NCI-H526 treated with DMSO at 0.1 percent for 48 hours (cell line): ENCODE measurements around the gene STRIP1.
"Not testable (repeated sequence)": the region's sequence is repeated elsewhere in the genome, so short reads cannot be mapped to it uniquely, and the experiment has no call there.

Source experiments
- DNase-seq: peaks from one replicate; lab custom pipeline; 2025; lab: John Stamatoyannopoulos, UW

Gene STRIP1

DNA sequence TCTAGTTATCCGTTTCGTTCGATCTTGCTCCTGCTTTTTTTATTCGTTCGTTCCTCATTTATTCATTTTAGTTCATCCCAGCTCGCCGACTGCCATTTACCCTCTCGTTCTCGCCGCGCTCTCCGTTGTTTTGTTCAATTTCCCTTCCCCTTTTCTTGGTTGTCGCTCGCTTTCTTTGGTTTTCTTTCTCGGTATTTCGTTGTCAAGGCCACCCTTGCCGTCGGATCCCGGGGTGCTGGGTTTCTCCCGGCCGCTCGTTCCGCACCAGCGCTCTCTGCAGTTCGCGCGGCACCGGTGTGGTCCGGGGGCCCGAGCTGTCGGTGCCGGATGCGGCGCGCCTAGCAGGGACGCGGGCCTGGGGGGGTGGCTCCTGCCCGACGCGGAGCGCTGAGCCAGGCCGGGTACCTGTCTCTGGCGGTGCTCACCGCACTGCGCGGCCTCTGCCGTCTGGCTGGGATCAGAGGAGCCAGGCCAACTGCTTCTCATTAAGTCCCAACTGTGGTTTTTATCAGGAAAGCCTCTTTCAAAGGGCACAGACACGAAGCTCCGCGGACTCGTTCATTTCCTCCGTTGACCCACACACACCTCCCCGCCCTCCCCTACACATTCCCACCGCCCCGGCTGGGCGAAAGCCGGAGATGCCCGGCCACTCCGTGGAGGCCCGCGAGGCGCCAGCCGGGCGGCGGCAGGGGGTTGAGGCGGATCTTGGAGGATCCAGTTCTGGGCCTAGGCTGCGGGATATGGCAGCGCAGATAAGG, 34.4 kb downstream of the STRIP1 start:
- DNase-seq: no peak

DNA sequence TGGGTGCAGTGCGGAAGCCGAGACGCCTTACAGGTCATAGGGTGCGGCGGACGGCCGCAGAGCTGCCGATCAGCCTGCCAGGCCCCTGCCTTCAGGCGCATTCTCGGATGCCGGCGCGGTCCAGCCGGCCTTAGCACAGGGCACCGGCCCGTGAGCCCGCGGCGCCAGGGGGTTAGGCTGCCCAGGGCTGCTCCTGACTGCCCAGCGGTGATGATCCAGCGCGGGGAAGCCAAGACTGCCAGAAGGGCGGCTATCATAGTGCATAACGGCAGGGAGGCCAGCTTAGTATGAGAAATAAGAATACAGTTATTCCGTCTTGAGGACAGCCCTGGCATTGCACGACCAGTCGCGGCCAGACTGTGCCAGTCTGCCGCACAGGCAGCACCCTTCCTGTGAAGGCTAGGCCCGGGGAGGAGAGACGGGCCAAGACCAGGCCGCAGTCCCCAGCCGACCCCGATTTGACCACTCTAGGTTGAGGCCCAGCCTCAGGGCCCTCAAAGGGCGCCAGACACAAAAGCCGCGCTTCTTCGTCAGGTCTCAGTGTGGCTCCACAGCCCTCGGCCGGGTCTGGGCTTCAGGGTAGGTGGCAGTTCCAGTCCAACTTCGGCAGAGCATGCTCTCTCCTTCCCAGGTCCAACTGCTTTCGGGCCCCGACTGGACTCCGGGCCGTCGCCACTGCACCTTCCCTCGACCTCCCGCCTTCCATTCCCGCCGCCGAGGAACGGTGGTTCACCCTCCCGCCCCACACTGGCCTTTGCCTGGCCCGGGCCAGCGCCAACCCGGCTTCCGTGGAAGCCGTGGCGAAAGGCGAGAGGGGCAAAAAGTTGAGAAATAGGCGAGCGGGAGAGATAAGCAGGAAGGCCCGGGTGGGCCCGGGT, 35.2 kb downstream of the STRIP1 start:
- no peak for DNase-seq

DNA sequence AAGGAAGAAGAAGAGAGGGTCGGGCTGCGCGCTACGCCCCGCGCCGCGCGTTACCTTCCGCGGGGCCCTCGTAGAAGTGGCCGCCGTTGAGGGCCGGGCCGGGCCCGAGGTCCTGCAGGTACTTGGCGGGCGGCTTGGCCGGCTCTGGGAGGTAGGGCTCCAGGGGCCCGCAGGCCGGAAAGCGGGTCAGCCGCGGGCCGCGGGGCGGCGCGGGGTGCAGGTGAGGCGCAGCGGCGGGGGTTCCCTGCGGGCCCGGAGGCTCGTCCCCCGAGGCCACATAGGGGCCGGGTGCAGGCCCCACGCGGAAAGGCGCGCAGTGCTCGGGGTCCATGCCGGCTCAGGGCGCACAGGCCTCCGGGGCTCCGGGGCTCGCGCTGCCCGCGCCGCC, 35.9 kb downstream of the STRIP1 start:
- no peak for DNase-seq

DNA sequence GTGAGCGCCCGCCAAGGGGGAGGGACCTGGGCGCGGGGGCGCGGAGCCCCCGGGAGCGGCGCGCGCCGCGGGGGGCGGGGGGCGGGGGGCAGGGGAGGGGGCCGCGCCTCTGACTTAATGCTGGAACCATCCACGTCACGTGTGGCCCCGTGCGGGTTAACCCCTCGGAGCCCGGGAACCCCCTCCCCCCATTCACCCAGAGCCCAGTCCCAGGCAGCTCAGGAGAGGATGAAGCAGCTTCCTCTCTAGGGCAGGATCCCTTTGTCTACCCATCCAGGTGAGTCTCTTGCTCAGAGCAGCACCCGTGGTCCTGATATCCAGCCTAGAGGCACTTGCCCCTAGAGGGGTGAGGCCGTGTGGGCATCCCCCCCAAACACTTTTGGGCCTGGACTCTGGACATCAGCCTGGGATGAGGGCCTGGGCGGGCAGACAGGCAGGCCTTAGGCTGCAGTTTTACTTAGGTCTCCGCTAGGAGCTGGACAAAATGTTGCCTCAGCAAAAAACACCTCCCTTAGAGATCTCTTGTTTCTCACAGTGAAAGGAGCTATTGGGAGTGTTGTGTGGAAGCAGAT, 36.3 kb downstream of the STRIP1 start, which contains the start of gene ALX3:
ALX3 (minus strand) TSS at position 2 of the 572 bp plus-strand sequence. CDS start 60 bp downstream, outside the sequence.
- DNase-seq: no peak

DNA sequence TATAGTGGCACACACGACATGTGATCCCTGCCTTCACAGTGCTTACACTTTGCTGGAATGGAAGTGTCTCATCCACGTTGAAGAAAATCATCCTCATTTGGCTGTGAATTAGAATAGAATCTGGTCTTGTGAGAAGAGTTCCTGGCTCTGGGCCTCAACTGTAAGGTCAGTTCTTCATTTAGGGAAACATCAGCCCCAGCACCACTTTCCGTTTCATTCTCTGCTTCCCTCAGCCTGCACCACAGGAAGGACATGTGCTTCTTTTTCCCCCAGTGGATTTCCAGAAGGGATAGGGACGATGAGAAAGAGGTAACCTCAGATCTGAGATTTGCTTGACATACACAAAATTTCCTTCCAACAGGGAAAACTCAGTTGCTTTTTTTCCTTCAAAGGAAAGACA, 39.7 kb downstream of the STRIP1 start:
- DNase-seq: no peak

DNA sequence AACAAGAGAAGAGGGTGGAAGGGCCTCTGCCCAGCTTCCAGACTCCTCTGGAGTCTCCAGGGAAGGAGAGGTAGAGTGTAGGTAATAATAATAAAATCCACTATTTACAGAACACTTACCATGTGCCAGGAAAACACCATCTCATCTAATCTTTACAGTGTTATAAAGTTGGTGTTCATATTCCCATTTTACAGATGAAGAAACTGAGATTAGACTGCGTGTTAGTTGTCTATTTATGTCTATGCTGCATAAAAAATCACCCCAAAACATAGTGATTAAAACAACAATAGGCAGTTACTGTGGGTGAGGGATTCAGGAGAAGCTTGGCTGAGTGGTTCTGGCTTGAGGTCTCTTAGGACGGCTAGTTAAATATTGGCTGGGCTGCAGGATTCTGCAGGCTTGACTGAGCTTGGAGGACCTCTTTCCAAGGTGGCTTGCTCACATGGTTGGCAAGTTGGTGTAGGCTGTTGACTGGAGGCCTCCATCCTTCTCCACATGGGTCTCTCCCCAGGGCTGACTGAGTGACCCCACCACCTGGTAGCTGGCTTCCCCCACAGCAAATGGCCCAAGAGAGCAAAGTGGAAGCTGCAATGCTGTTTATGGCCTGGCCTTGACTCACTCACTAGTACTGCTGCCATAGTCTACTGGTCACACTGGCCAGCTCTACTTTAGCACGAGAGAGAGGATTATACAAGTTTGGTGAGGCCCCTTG, 42.5 kb downstream of the STRIP1 start:
- no peak for DNase-seq

DNA sequence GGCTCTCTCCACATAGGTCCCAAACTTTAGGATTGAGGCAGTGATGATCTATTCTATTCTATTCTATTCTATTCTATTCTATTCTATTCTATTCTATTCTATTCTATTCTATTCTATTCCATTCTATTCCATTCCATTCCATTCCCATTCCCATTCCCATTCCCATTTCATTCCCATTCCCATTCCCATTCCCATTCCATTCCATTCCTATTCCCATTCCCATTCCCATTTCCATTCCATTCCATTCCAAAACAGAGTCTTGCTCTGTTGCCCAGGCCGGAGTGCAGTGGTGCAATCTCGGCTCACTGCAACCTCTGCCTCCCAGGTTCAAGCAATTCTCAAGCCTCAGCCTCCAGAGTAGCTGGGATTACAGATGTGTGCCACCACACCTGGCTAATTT, 45.6 kb downstream of the STRIP1 start:
- DNase-seq: not testable (repeated sequence)

DNA sequence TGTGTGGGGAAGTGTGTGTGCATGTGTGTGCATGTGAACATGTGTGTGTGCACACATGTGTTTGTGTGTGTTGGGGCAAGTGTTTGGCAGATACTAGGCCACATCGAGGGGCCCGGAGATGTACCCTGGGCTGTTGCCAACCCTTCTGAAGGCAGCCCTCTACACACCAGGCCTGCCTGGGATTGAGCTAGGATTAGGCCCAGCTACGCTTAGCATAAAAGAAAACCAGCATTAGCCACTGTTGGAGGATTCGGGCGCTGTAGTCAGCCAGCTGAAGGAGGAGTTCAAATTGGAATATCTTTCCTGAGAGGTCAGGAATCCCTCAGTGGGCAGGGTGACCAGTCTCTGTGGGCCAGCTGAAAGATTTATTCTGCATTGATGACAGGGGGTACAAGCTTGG, 46.6 kb downstream of the STRIP1 start:
- DNase-seq: no peak

DNA sequence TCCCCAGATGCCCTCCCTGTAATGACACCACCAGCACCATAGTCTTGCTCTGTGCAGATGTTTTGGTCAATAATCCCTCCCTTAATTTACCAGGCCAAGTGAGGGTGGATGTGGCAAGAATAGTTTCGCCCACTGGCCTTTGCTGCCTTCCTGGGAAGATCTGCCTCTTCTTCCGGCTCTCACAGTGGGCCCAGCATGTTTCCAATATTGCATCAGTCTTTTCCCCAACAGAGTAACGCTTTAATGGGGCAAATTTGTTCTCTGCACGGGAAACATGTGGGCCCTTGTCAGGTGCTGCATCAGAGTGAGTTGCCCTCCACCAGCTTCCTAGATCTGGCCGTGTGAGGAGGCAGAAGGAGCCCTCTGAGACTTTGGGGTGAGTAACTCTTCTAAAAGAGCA, 48.1 kb downstream of the STRIP1 start:
- DNase-seq: no peak

DNA sequence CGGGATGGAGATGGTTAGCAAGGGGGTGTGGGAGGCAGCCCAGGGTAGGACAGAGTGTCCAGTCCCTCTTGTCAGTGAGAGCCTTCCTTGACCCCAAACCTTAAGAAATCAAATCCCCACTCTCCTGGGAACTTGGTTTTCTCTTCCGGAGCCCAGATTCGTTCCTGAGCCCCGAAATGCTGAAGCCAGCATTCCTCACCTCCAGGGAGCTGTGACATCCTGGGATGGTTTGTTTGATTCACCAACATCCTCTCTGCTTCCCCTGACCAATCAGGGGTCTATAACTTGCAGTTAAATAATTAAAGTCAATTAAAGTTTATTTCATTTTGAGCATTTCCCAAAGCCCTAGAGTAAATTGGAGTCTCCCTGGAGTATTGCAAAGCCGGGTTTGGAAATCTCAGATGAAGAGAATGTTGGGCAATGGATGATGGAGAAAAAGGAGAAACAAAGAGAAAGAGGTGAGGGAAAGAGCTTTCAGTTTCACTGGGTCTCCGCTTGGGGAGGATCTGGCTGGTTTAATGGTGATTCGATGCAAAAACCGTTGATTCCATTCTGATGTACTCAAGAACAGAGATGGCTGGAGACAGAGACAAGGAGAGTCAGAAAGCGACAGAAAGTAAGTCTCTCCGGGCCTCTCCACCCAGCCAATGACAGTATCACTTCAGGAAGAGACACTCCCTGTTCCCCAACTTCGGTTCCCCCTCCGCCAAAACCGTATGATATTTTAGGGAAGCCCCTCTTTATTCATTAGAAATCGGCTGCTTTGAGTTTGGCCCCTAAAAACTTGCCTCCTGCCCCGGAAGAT, 48.8 kb downstream of the STRIP1 start:
- DNase-seq: no peak

DNA sequence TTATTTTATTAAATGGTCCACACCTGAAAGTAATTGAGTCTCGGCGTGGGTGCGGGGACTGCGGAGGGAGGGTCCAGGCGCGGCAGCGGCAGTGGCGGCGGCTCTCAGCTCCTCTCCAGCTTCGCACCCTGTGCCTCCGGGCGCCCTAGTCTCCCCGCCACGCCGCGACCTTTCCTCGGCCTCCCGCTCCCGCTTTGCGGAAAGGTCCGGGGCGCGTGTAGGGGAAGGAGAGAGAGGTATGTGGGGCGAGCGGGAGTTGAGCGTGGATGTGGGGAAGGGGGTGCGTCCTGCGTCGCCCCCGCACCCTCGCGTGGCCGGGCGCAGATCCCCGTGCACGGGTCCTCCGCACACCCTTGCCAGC, 49.4 kb downstream of the STRIP1 start:
- no peak for DNase-seq

DNA sequence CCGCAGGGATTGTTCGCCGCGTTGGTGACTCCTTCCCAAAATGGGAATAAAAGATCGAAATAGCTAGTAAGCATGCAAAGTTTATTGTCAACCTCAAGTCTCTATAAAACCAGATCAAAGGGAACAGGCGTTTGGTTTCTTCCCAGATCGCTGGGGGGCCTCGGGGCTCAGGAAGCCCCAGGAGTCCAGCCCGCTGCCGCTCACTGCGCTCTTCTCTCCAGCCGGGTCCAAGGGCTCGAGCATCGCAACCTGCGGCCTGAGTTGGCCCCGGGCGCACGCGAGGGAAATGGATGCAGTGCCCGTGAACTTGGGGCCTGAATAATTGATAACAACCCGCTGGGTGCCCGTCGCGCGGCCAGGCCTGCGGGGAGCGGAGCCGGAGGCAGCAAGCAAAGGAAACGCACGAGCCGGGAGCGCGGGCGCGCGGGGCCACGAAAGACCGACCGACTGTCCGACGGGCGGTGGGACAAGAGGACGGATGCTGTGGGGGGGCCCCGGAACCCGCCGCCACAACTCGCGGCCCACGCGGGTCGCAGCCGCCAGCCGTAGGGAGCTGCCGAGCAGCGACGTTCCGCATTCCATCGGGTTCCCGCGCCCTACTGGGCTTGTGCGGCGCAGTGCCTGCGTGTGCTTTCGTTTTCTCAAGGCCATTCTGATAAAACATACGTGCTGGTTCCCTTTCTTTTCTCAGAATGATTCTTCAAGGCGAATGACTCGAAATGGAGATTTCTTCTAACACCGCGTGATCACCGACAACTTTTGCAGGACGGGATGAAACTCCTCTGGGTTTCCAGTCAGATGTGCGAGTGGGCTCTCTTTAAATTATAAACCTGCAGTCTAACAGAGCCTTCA, 50.0 kb downstream of the STRIP1 start:
- DNase-seq: no peak

DNA sequence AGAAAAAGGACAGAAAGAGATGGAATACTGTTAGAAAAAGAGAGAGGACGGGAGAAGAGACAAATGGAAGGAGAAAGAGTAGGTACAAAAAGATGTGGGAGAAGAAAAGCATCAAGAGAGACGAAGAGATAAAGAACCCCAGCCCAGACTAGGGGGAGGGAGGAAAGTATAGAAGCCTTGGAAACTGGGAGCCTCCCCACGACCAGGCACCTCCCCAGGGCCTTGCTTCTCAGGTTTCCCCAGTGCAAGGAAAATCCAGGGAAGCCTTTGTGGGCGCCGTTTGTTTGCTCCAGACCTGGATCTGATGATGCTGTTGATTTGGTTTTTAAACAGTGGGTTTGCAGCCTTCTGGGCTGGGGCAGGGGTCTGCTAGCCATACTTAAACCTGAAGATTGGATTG, 51.2 kb downstream of the STRIP1 start:
- no peak for DNase-seq

DNA sequence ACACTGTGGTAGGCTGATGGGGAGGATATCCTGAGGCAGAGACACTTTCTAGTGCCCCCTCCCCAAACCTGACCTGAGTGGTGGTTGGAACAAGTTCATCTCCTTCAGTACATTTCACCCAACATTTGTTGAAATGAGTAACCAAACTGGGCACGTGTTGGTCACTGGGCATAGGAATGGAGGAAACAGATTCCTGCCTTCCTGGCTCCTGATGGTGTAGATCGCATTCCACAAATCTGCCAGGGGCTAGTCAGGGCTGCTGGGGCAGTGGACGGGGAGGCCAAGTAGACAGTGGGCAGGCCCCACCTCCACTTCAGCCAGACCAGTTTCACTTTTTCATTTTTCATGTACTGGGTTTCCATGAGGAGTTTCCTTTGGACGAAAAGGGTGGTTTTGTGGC, 52.5 kb downstream of the STRIP1 start:
- no peak for DNase-seq

DNA sequence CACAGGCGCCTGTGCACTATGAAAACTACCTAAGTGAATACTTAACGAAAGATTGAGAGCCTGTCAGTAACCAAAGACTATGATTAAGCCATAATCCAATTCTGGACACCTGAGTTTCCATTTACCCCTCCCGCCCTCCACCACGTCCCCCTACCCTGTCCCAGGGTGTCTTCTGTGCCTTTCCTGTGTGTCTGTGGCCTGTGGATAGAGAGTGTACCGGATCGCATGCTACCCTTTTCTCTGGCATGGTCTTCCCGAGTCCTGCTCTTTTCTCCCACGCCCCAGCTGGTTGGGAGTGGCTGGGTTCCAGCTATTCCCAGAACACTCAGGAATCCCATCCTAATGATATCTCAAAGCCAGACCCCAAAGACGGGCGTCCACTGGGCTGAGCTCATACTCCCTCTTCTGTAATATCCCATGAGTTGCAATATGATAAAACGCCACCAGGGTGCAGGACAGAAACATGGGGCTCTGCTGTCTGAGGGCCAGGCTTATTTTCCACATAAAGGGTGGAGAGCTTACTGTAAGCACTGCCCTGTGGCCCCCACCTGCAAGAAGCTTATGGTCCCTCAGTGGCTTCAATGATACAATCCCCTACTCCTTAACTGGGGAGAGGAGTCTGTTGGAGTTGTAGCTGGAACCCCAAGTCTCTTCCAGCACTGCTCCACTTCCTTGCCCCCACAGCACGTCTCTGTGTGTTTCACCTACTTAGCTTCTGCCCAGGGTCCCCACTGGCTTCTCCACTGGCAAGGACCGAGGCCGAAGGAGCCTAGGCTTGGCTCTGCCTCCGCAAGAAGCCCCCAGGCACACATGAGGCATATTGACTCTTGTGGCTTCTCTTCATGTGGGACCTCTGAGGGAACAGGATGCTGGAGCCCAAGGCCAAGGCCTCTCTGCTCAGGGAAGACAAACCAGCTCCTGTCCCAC, 53.7 kb downstream of the STRIP1 start:
- DNase-seq: no peak

DNA sequence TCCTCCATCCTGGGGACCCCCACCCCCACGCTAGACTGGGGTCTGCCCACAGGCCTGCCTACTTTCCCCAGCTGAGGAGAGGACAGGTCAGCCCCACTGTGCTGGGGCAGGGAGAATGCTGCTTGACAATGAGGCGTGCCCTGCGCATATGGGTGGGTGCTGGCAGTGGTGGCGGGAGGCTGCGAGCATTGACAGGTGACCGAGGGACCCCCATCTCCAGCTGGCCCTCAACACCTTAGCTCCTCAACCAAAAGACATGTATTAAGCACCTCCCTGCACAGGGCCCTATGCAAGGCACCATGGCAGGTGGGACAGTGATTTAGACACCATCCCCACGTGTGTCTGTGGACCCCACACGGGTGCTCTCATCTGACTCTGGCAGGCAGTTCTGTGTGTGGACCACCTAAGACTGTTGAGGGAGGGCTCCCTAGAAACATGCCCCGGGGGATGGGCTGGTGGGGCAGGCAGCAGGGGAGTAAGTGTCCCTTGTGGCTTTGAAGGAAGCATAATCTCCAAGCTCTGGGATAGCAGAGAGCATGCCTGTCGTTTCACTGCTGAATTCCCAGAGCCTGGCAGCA, 54.4 kb downstream of the STRIP1 start:
- DNase-seq: no peak

DNA sequence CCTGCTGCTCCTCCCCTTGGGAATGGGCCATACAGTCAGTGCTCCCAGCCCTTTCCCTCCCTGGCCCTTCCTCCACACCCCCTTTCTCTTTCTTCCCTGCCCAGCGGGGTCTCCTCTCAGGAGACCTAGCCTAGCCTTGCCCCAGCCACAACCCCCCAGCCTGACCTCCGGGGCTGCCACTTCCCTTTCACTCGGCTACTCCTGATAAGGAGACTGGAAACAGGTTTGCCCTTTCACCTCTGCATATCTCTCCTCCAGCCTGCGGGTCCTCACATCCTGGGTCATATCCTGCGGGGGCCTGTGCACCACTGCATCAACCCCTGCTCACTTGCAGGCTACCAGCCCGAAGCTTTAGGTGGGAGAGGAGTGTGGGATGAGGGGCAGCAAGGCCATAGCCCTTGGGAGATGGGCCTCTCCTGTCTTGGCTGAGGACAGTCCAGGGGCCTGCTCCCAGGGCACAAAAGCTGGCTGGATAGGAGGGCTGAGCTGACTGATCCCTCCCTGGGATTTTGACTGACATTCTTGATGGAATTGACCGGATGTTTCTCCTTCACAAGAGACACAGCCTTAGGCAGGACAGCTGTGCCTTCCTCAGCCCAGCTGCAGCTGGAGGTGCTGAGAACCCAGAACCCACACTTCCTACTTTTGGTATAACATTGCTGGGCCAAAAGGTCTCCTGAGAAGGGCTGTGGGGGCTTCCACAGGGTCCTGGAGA, 55.3 kb downstream of the STRIP1 start:
- no peak for DNase-seq

DNA sequence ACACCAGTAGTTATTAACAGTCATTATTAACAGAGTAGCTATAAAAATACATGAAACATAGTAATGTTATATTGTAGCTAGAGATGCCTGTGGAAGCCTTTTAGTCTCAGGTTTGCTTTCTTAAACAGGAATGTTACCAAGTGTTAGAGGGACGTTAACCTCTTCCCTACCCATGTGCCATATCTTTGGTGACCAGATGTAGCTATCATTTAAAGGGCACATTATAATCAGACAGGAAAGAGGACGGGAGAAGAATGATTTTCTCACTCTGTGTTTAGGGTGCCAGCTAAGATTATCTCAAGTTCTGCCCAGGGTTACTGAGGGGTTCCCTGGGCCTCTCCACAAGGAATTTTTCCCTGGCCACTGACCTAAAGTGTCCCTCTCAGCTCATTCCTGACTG, 57.0 kb downstream of the STRIP1 start:
- no peak for DNase-seq
